VCaP (cell line): ENCODE measurements around the gene SLC16A5.
"Not testable (repeated sequence)": the region's sequence is repeated elsewhere in the genome, so short reads cannot be mapped to it uniquely, and the experiment has no call there.

ENCODE experiments used
- H3K27ac ChIP-seq: fragments of 450-650 bp; 2 replicates; pipeline ENCODE4 v1.5.1; 2017
- CTCF ChIP-seq: fragments of 450-650 bp; conservative IDR thresholded peaks from 2 replicates; pipeline ENCODE4 v1.5.1; 2017; ENCODE audit warnings: mild to moderate bottlenecking, moderate library complexity

The SLC16A5 gene

GRCh38 chr17:75064867-75065561, 22.7 kb upstream of the SLC16A5 start:
- no peak for TF ChIP-seq CTCF
- no peak overlapping the region for H3K27ac ChIP-seq

- TF ChIP-seq CTCF: no peak
- no peak overlapping the region for H3K27ac ChIP-seq
Observed at GRCh38 chr17:75065562-75066151, 22.1 kb upstream of the SLC16A5 start.

- no peak overlapping the region for H3K27ac ChIP-seq
- no peak for TF ChIP-seq CTCF
Observed at GRCh38 chr17:75067856-75068255, 19.9 kb upstream of the SLC16A5 start.

- no peak for TF ChIP-seq CTCF
- no peak overlapping the region for H3K27ac ChIP-seq
Observed at GRCh38 chr17:75068750-75069149, 19.0 kb upstream of the SLC16A5 start.

GRCh38 chr17:75069783-75070182, 18.0 kb upstream of the SLC16A5 start:
- H3K27ac ChIP-seq: no peak overlapping the region
- peak; percentile 71 for TF ChIP-seq CTCF

- H3K27ac ChIP-seq: not testable (repeated sequence)
Observed at GRCh38 chr17:75071478-75072271, 16.1 kb upstream of the SLC16A5 start.

GRCh38 chr17:75072909-75073308, 14.8 kb upstream of the SLC16A5 start:
- H3K27ac ChIP-seq: not testable (repeated sequence)

GRCh38 chr17:75073618-75074047, 14.1 kb upstream of the SLC16A5 start:
- TF ChIP-seq CTCF: no peak
- H3K27ac ChIP-seq: no peak overlapping the region
